IPS-20b (cell line): ENCODE measurements around the gene LRRFIP2.
"Not testable (repeated sequence)": the region's sequence is repeated elsewhere in the genome, so short reads cannot be mapped to it uniquely, and the experiment has no call there.

Source experiments
- H3K27ac ChIP-seq: one replicate; pipeline ENCODE4 v1.5.1; 2013; ENCODE audit warnings: low read length
- H3K27me3 ChIP-seq: 2 replicates; pipeline ENCODE4 v1.6.1; 2013; ENCODE audit warnings: mild to moderate bottlenecking, low read length, inconsistent platforms; ENCODE audit not compliant: insufficient read depth
- H3K36me3 ChIP-seq: 2 replicates; pipeline ENCODE4 v1.6.1; 2013; ENCODE audit warnings: low read depth, mild to moderate bottlenecking, inconsistent platforms, low read length, moderate library complexity; ENCODE audit not compliant: insufficient read depth
- H3K4me1 ChIP-seq: 2 replicates; pipeline ENCODE4 v1.6.1; 2013; ENCODE audit warnings: mild to moderate bottlenecking, control low read depth, inconsistent platforms, low read length, moderate library complexity; ENCODE audit not compliant: insufficient read depth
- H3K4me3 ChIP-seq: 2 replicates; pipeline ENCODE4 v1.5.1; 2013; ENCODE audit warnings: mild to moderate bottlenecking, low read length, inconsistent platforms
- H3K9ac ChIP-seq: 2 replicates; pipeline ENCODE4 v1.6.1; 2013; ENCODE audit warnings: low read depth, mild to moderate bottlenecking, inconsistent platforms, low read length, moderate library complexity
- H3K9me3 ChIP-seq: 2 replicates; pipeline ENCODE4 v1.6.1; 2013; ENCODE audit warnings: mild to moderate bottlenecking, low read depth, low read length, inconsistent platforms; ENCODE audit not compliant: insufficient read depth

The LRRFIP2 gene

DNA sequence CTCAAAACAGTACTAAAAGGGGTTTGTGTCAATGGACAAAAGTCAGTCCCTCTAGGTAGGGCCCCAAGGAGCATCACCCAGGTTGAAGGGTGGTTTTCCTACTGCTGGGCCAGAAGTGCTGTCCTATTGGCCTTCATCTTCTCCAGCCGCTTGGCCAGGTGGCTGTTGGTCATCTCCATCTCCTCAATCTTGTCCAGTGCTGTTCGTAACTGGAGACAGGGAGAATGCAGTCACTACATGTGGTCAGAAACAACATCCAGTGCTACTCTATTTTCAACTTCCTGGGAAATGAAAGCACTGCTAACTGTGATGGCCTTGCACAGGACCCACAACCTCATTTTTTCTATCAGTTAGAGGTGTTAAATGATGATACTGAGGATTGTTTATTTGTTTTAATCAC, 120.6 kb downstream of the LRRFIP2 start:
- H3K9me3 ChIP-seq = no peaks in the 10 kb centered on the region
- no peak overlapping the region for H3K4me3 ChIP-seq
- no peaks in the 10 kb centered on the region for H3K4me1 ChIP-seq
- H3K9ac ChIP-seq = no peak overlapping the region
- H3K36me3 ChIP-seq = peaks cover 84% of the 10 kb centered on the region
- no peaks in the 10 kb centered on the region for H3K27me3 ChIP-seq
- no peak overlapping the region for H3K27ac ChIP-seq

DNA sequence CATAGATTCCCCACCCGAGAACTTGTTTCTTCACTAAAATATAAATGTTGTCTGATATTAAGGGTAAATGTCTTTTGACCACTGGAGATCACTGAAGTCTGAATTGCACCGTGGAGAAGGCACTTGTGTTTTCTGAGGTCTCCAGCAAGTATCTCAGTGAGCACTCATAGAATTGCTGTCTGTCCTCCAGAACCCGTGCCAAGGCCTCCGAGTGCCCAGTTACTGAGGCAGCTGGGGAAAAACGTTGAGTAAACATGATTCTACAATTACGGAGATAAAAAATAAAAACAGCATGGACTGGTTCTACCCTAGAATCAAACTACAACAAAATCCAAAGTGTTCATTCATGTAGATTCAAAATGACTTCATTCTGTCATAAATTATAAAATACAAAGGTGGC, 121.0 kb downstream of the LRRFIP2 start:
- no peak overlapping the region for H3K4me3 ChIP-seq
- H3K9ac ChIP-seq = no peak overlapping the region
- H3K36me3 ChIP-seq = peaks cover 84% of the 10 kb centered on the region
- no peaks in the 10 kb centered on the region for H3K9me3 ChIP-seq
- no peaks in the 10 kb centered on the region for H3K4me1 ChIP-seq
- no peaks in the 10 kb centered on the region for H3K27me3 ChIP-seq
- no peak overlapping the region for H3K27ac ChIP-seq

DNA sequence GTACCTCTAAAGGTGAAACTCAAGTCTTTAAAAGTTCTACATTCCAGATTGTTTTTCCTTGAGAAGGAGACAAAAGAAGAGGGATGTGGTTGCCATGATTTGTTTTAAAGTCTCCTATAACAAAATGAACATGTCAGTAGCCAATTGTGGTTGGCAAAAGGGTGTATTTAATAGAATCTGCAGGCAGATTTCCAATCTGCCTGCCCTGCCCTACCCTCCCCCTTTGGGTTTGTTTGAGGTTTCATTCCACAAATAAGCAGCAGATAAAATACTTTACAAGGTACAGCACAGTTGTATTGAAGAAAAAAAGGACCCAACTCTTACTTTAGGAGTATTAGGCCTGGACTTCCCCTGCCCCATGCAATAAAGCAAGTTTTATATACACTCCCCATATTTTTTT, 121.5 kb downstream of the LRRFIP2 start:
- Histone ChIP-seq H3K36me3 (peaks cover 84% of the 10 kb centered on the region), H3K4me1 (no peaks in the 10 kb centered on the region), H3K27ac (no peak overlapping the region)

DNA sequence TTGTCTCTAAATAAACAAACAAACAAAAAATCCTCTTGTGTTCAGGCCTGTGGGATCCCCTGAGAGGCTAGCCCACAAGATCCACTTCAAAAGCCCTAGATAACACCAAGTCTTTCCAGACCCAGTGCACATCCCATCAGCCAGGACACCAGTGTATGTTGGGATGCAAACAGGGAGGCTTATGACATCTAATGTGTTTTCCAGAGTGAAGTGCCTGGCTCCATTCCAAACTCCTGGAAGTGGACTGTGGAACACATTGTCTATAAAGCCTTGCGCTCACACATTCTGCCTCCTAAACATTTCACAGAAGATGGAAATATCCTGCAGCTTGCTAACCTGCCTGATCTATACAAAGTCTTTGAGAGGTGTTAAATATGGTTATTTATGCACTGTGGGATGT, 124.1 kb downstream of the LRRFIP2 start:
- no peaks in the 10 kb centered on the region for H3K4me1 ChIP-seq
- no peak overlapping the region for H3K4me3 ChIP-seq
- H3K27ac ChIP-seq = no peak overlapping the region
- H3K9me3 ChIP-seq = no peaks in the 10 kb centered on the region
- no peak overlapping the region for H3K9ac ChIP-seq
- peaks cover 88% of the 10 kb centered on the region for H3K36me3 ChIP-seq
- no peaks in the 10 kb centered on the region for H3K27me3 ChIP-seq

More for the DNA sequence above, 121.5 kb downstream of the LRRFIP2 start:
- Histone ChIP-seq H3K9ac (no peak overlapping the region), H3K27me3 (no peaks in the 10 kb centered on the region), H3K9me3 (no peaks in the 10 kb centered on the region), H3K4me3 (no peak overlapping the region)

DNA sequence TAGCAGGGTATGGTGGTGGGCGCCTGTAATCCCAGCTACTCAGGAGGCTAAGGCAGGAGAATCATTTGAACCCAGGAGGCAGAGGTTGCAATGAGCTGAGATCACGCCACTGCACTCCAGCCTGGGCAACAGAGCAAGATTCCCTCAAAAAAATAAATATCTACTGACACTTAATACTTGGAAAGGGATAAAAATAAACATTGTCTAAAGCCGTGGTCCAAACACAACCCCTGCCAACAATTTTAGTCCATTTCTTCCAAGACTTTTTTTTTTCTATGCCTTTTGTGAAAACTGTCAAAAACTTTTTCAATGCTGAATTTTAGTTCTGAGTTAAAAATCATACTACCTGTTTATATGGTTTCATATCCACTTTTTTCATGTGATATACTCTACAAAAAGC, 131.7 kb downstream of the LRRFIP2 start:
- H3K27me3 ChIP-seq, H3K27ac ChIP-seq, H3K4me1 ChIP-seq, H3K9ac ChIP-seq, H3K4me3 ChIP-seq, H3K9me3 ChIP-seq: not testable (repeated sequence)
- H3K36me3 ChIP-seq = peaks cover 68% of the 10 kb centered on the region

DNA sequence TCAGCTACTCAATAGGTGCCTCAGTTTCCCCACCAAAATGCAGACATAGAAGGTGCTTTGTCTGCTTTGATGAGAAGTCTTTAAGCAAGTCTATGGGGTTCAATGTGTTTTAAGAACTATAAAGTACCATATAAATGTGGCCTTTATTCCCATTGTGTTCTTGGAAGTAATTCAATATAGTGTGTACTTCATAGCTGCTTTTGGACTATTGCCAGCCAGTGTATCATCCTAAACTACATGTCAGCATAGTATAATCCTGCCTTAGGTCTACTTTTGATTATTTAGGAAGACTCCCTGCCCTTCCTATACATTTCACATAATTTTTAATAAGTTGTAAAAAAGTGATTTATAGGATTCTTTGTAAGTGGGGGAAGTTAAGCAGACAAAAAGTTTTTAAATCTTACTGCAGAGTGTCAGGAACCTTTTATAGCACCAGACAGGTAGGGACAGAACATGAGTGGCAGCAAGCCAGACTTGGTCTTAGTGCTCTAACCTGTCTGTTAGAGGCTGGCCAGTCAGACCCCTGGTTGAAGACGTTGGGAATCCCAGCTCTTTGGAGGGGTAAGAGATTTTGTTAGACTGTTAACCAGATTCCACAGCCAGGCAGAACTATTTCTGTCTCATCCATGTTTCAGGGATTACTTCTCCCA, 132.7 kb downstream of the LRRFIP2 start:
- H3K9me3 ChIP-seq = no peaks in the 10 kb centered on the region
- no peaks in the 10 kb centered on the region for H3K27me3 ChIP-seq
- H3K4me3 ChIP-seq = no peak overlapping the region
- H3K4me1 ChIP-seq = no peaks in the 10 kb centered on the region
- H3K36me3 ChIP-seq = peaks cover 66% of the 10 kb centered on the region
- no peak overlapping the region for H3K9ac ChIP-seq
- no peak overlapping the region for H3K27ac ChIP-seq

DNA sequence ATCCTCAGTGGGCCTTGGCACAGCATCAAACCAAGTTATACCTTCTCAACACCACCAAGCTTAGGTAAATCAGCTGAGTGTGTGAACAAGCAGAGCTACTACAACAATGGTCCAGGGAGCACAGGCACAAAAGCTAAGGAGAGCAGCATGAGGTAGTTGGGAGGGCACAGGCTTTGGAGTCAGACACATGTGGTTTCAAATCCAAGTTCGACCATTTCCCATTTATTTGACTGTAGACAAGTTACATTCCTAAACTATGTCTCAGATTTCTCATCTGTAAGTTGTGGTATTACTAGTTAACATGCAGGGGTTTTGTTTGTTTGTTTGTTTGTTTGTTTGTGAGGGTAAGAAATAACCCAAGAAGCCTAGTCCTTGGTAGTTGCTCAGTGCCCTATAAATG, 134.2 kb downstream of the LRRFIP2 start:
- H3K9ac ChIP-seq = no peak overlapping the region
- H3K27me3 ChIP-seq = no peaks in the 10 kb centered on the region
- no peak overlapping the region for H3K27ac ChIP-seq
- H3K4me1 ChIP-seq = no peaks in the 10 kb centered on the region
- peaks cover 12% of the 10 kb centered on the region; the same call in 1 of the 2 replicates for H3K9me3 ChIP-seq
- H3K36me3 ChIP-seq = peaks cover 74% of the 10 kb centered on the region
- no peak overlapping the region for H3K4me3 ChIP-seq

DNA sequence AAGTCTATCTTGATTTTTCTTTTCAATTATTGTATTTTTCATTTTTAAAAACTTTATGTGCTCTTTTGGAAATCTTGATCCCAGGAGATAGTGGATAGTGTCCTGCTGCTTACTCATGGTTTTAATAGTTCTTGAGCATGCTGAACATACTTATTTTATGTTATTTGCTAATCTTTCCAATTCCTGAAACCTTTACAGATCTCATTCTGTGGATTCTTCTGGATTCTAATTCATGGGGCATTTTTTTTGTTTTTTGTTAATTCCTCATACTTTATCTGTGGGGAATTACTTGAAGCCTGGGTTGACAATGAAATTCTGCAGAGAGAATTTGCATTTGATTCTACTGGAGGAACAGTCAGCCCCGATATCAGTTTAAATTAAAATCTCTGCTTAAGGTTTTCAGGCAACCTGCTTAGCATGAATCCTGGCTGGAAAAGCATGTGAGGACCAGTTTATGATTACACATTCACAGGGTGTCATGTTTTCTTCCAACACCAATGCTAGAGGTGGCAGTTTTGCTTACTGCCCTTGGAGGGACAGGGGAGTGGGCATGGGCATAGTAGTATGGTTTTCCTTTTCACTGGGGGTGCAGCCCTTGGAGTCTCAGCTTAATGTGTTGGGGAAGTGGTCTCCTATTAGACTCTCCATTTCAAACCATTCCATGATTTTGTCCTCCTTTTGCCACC, 135.1 kb downstream of the LRRFIP2 start:
- H3K36me3 ChIP-seq = peaks cover 78% of the 10 kb centered on the region
- no peaks in the 10 kb centered on the region for H3K4me1 ChIP-seq
- no peak overlapping the region for H3K27ac ChIP-seq
- no peak overlapping the region for H3K4me3 ChIP-seq
- no peaks in the 10 kb centered on the region for H3K27me3 ChIP-seq
- H3K9me3 ChIP-seq = peaks cover 13% of the 10 kb centered on the region; the same call in 1 of the 2 replicates
- H3K9ac ChIP-seq = no peak overlapping the region

DNA sequence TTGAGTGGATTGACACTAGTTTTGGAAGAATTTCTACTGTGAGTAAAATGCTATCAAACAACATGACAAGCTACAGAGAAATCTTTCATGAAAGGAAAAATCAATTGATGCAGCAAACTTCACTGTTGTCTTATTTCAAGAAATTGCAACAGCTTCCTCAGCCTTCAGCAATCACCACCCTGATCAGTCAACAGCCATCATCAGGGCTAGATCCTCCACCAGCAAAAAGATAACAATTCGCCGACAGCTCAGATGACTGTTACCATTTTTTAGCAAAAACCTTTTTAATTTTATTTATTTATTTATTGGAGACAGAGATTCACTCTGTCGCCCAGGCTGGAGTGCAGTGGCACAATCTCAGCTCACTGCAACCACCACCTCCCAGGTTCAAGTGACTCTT, 137.0 kb downstream of the LRRFIP2 start:
- Histone ChIP-seq H3K4me1 (no peaks in the 10 kb centered on the region), H3K27ac (no peak overlapping the region), H3K27me3 (no peaks in the 10 kb centered on the region), H3K36me3 (peaks cover 87% of the 10 kb centered on the region), H3K9ac (no peak overlapping the region), H3K9me3 (peaks cover 13% of the 10 kb centered on the region; the same call in 1 of the 2 replicates), H3K4me3 (no peak overlapping the region)

DNA sequence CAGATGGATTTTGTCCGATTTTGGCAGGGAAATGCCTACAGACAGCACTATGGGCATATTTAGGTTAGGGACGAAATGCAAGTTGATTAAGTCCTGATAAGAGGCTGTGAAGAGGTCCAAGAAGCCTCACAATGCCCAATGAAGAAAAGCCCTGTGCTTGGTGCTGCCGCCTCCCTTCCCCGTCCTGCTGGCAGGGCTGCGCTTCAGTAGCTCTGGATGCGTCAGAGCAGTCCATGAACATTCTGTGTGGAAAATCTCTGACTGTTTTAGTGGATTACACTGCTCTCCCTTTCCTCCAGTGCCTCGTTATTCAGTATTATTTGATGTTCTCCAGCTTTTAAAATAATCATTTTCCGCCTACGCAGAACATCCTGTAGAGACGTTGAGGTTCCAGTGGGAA, 141.4 kb downstream of the LRRFIP2 start:
- no peak overlapping the region for H3K9ac ChIP-seq
- peaks cover 92% of the 10 kb centered on the region for H3K36me3 ChIP-seq
- H3K27me3 ChIP-seq = no peaks in the 10 kb centered on the region
- H3K9me3 ChIP-seq = peaks cover 13% of the 10 kb centered on the region; the same call in 1 of the 2 replicates
- H3K4me3 ChIP-seq = no peak overlapping the region
- no peaks in the 10 kb centered on the region for H3K4me1 ChIP-seq
- no peak overlapping the region for H3K27ac ChIP-seq

DNA sequence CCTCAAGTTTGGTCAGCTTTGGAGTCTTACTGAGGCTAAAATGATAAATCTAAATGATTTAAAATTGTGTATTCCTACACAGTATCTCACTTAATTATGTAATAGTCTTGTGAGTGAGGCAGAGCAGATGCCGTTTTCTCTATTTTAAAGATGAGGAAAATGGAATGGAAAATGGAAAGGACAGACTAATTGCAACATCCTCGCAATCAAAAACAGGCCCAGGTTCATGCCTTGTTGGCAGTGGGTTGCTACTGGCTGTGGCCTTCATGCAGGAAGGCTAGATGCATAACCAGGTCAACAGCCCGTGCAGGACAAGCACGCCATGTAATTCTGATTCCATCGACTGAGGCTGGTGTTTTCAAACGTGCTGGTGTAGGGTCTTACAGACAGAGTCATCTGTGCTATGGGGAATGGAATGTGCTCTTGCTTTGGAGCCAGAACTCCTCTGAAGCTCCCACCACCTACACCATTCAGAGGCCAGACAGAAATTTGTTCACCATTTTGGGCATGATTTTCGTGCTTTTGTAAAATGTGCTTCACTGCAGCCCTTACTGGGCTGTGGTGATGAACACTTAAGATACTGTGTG, 143.2 kb downstream of the LRRFIP2 start:
- H3K4me1 ChIP-seq = no peaks in the 10 kb centered on the region
- peaks cover 97% of the 10 kb centered on the region for H3K36me3 ChIP-seq
- H3K9ac ChIP-seq = no peak overlapping the region
- H3K27me3 ChIP-seq = no peaks in the 10 kb centered on the region
- peaks cover 10% of the 10 kb centered on the region; the same call in 1 of the 2 replicates for H3K9me3 ChIP-seq
- no peak overlapping the region for H3K27ac ChIP-seq
- no peak overlapping the region for H3K4me3 ChIP-seq

DNA sequence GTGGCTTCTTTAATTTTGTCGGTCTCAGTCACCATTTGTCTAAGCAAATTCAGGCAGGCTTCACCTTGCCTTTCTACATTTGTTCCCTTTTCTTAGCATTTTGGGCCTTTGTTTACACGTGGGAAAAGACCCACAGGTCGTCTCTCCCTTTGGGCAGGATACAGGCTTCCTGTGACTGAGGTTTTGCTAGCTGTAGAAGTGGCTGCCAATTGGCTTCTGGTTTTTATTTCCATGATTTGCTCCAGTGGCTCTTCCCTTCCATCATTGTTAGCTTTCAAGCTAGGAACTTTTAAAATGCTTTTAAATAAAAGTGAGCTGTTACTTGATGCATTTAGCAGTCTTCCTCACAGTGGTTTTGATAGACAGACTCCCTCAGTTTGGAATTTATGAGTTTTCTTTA, 143.8 kb downstream of the LRRFIP2 start:
- H3K4me3 ChIP-seq = no peak overlapping the region
- H3K4me1 ChIP-seq = no peaks in the 10 kb centered on the region
- no peak overlapping the region for H3K9ac ChIP-seq
- no peaks in the 10 kb centered on the region for H3K27me3 ChIP-seq
- no peak overlapping the region for H3K27ac ChIP-seq
- peaks cover 4% of the 10 kb centered on the region; the same call in 1 of the 2 replicates for H3K9me3 ChIP-seq
- peaks cover 97% of the 10 kb centered on the region for H3K36me3 ChIP-seq
